GM19468 (cell line): ENCODE results near the gene DDR2.
"Not testable (repeated sequence)": the region's sequence is repeated elsewhere in the genome, so short reads cannot be mapped to it uniquely, and the experiment has no call there.

Source experiments
- ATAC-seq: cut with Tn5 transposase; IDR thresholded peaks from one replicate; pipeline ENCODE4 v1.9.1; 2021; ENCODE audit warnings: mild to moderate bottlenecking, moderate library complexity, moderate number of reproducible peaks; ENCODE audit not compliant: unreplicated experiment; ENCODE audit errors: extremely low read depth

DDR2 gene

DNA sequence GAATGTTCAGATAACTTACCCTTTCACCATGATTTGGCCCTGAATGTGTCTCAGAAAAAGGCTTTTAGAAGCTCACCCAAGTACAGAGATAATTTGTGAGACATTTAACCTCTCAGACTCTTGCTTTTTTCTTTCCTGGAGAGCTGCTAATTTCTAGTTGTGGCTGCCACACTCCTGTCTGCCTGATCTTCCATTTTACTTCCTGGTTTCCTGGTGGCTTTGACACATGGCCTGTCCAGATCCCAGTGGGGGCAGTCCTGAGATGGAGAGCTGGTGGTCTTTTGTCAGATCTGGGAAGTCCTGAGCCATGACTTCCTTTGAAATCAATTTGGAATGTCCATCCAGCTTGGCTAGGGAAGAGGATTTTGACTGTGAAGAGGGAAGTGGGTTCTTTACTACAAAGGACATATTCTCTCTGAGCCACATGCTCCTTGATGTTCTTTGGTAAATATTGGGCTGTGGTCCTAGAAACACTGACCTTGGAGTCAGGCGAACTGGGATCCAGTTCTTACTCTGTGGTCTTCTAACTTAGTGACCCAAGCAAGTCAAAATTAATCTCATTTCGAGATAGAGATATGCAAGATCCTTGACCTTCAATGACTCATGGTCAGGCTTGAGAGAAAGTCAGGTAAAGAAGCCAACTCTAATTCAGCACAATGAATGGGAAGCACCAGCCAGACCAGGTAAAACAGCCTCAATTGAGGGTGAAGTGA, 80.2 kb downstream of the DDR2 start:
- ATAC-seq, result no peak

DNA sequence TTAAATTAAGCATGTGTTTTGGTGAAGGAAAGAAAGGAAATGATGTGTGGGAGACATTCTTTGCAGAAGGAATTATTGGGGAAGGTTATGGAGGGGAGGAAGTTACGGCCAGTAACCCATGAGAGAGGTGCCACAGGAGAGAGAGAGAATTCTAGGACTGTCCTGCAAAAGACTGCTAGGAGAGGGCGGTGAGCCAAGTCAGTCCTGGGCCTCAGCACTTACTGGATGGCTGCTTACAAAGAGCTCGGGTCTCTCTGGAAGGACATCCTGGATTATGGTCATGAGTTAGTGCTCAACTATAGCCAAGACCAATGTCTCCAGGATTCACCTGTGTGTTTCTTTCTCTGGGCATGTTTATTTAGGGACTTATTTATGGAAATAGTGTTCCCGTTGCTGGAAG, 83.9 kb downstream of the DDR2 start:
- ATAC-seq, result no peak

DNA sequence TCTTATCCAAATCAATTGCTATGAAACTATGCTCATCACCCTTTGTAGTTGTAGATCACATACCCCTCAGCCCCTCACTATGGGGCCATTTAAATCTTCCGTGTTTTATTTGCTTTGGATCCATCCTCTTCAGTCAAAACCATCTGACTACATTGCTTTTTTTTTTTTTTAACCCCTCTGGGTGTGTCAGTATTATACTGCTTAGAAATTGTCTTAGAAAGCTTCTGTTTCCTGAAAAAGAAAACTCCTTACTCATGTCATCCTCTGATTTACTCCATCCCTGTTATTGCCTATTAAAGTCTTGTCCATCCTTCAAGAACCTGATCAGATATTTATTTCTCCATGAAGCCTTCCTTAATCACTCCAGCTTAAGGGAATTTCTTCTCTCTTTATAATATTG, 84.3 kb downstream of the DDR2 start:
- no peak for ATAC-seq

DNA sequence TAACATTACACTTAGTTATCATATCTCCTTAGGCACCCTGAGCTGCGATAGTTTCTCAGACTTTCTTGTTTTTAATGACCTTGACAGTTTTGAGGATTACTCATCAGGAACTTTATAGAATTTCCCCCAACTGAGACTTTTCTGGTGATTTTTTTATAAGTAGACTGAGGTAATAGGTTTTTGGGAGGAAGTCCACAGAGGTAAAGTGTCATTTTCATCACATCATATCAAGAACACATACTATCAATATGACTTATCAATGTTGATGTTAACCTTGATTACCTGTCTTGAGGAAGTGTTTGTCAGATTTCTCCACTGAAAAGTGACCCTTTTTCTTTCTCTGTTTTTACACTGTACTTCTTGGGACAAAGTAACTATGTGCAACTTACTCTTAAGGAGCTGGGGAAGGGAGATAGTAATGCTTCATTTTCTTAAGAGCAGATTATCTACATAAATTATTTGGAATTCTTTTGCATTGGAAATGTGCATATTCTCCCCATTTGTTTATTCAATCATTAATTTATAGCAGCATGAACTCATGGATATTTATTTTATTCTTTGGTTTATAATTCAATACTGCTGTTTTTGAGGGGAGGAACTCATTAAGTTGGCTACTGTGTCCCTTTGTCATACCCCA, 85.4 kb downstream of the DDR2 start:
- ATAC-seq, result no peak

GRCh38 chr1:162719678-162720077, 87.4 kb downstream of the DDR2 start:
- no peak for ATAC-seq

- no peak for ATAC-seq
Measured at GRCh38 chr1:162720996-162721395, 88.7 kb downstream of the DDR2 start.

DNA sequence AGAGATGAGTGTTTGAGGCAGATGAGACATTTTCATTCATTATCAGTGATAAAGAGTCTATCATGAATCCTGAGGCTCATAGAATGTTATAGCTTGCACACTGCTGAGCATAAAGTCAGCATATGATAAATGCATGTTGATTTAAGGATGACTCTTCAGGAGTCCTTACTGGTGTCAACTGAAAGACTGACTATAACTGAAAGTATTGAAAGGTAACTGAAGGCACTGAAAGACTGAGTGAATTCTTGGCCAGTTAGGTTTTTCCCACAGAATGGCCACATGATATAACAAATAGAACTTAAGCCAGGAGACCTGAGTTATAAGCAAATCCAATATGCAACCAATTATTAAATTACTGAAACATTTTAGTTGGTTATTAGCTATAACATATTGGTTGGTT, 89.2 kb downstream of the DDR2 start:
- ATAC-seq, result no peak

- no peak for ATAC-seq
Measured at GRCh38 chr1:162722036-162722435, 89.8 kb downstream of the DDR2 start.

DNA sequence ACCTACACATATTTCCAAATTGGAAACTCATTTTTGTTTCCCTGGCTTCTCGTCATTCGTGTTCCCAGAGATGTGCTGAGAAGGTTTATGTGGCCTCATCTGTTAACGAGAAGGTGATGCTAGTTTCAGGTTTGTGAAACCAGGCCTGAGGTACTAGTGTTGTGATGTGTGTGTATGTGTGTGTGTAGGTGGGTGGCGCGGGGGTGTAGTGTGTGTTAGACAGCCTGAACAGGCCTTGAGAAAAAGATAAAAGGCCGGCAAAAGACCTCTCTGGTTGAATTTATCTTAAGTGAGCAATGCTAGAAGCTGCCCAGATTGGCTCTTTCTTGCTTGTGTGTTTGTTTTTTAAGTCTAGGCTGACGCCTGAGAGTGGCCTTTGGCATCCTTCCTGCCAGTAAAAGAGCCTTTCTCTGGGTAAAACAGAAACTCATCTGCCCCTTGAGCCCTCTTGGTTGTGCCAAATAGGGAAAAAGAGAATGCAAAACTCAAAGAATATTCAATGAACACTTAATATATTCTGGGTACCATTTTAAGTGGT, 92.4 kb downstream of the DDR2 start:
- no peak for ATAC-seq

- ATAC-seq, result no peak
Measured at GRCh38 chr1:162725301-162725837, 93.1 kb downstream of the DDR2 start.

GRCh38 chr1:162726555-162726954, 94.3 kb downstream of the DDR2 start:
- ATAC-seq, result no peak

DNA sequence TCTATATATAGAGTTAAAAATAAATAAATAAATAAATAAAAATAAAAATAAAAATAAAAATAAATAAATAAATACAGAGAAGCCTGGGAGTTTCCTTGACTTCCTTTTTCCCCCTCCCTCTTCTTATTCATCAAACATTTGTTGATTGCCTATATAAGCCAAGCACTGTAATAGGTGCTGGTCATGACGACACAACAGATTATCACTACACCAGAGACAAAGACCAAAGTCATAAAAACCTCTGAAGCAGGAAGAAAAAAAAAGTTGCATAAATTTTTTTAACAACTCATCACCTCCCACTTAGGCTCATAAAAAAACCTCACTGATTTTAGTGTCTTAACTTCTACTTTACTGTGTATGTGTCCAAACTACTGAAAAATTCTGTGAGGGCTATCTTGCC, 95.2 kb downstream of the DDR2 start:
- not testable (repeated sequence) for ATAC-seq

- no peak for ATAC-seq
Measured at GRCh38 chr1:162728573-162728972, 96.3 kb downstream of the DDR2 start.

DNA sequence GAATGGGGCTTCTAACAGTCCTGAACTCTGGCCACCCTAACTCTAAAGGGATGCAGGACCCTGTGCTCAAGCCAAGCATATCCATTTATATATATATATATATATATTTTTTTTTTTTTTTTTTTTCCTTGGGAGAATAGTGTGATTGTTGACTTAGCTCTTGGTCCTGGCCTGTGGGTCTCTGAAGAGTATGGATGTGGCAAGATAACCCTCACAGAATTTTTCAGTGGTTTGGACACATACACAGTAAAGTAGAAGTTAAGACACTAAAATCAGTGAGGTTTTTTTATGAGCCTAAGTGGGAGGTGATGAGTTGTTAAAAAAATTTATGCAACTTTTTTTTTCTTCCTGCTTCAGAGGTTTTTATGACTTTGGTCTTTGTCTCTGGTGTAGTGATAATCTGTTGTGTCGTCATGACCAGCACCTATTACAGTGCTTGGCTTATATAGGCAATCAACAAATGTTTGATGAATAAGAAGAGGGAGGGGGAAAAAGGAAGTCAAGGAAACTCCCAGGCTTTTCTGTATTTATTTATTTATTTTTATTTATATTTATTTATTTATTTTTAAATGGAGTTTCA, 97.0 kb downstream of the DDR2 start:
- not testable (repeated sequence) for ATAC-seq

GRCh38 chr1:162732094-162732493, 99.8 kb downstream of the DDR2 start:
- no peak for ATAC-seq

GRCh38 chr1:162732566-162733335, 100.5 kb downstream of the DDR2 start:
- ATAC-seq, result no peak

DNA sequence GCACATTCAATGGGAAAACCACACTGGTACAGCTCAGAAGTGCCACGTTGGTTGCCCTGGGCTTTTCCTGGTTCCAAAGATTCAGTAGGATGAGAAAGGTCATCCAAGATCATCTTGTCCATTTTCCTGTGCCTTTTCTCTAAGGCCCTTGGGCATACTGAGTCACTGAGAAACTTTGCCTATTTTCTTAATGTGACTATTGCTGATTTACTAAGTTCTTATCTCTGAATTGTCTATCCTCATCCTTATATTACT, 101.0 kb downstream of the DDR2 start:
- no peak for ATAC-seq

GRCh38 chr1:162734047-162734446, 101.8 kb downstream of the DDR2 start:
- ATAC-seq, result no peak

DNA sequence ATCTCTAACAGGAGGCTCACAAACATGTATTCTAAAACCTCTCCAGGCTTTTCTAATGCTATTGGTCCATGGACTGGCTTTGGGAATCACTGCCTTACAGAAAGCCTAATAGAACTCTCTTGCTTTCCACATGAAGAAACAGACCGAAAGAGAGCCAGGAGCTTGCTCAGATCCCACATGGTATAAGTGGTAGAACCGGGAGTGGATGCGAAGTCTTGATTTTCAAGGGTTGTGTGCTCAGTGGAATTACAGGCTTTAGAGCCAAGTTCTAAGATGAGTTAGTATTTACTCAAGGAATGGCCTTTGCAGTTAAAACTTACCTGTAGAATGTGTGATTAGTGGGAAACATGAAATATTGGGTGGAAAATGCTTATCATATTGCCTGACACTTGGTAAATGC, 103.9 kb downstream of the DDR2 start:
- ATAC-seq, result no peak

GRCh38 chr1:162736633-162737067, 104.4 kb downstream of the DDR2 start:
- ATAC-seq, result peak; percentile 70

DNA sequence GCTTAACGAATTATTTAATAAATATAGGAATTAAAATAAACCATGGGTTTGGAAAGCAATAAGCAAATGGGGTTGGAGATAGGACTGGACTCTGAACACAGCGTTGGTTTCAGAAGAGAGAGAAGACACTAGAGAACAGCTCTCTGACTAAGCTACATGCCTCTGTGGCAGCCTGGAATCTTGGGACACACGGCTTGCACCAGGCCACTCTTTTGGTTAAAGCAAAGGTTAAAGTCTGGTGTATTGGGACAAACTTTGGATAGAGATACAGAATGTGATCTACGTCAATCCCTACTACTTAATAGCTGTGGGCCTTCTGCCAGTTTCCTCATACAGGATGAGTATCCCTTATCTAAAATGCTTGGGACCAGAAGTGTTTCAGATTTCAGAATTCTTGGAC, 108.5 kb downstream of the DDR2 start:
- no peak for ATAC-seq
